ENCODE data around the gene SNAP47.

DNA sequence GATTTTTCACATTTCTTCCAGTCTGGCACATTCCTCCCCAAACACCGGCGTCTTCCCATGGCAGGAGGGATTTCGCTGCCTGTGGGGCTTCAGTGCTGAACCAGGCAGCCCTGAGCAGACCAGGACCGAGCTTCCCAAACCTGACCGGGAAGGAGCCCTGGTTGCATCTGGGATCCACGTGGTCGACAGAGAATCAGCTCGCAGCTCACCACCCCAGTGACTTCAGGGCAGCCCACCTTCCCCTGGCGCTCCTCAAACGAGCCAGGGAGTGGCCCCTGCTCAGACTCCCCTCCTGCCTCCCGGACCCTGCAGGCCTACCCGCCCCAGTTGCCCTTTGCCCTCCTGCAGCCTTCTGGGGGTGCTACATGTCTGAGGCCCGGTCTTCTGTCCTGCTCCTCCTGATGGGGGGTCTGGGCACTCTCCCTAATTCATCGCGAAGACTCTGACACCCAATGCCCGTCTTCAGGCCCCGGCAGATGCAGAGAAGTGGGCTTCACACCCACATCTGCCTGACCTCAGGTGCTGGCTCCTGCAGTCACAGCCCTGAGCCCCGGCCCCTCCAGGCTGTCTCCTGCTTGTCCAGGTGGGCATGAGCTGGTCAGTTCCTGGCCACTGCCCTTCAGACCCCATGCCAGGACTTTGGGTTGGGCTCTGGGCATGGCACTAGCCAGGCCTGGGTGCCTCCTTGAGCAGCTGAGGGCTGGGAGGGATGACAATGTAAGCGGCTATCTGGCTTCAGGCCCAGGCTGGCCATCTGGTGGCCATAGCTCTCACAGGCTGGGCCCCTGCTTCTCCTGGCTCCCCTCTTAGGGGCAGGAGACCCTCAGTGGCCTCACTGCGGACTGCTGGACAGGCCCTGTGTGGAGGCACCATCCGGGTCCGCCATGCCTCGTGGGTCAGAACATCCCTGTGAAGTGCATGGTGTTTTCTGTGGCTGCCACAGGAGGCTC lies 54.1 kb downstream of the SNAP47 start:
- TF ChIP-seq POLR2AphosphoS5 (IDR thresholded peaks at IDR 0.05; ENCODE audit: low read depth, low read length) (no peak), SIN3A (IDR thresholded peaks at IDR 0.05; ENCODE audit: borderline replicate concordance, insufficient read depth, low read length) (no peak)
- TF ChIP-seq, protein P1, sequence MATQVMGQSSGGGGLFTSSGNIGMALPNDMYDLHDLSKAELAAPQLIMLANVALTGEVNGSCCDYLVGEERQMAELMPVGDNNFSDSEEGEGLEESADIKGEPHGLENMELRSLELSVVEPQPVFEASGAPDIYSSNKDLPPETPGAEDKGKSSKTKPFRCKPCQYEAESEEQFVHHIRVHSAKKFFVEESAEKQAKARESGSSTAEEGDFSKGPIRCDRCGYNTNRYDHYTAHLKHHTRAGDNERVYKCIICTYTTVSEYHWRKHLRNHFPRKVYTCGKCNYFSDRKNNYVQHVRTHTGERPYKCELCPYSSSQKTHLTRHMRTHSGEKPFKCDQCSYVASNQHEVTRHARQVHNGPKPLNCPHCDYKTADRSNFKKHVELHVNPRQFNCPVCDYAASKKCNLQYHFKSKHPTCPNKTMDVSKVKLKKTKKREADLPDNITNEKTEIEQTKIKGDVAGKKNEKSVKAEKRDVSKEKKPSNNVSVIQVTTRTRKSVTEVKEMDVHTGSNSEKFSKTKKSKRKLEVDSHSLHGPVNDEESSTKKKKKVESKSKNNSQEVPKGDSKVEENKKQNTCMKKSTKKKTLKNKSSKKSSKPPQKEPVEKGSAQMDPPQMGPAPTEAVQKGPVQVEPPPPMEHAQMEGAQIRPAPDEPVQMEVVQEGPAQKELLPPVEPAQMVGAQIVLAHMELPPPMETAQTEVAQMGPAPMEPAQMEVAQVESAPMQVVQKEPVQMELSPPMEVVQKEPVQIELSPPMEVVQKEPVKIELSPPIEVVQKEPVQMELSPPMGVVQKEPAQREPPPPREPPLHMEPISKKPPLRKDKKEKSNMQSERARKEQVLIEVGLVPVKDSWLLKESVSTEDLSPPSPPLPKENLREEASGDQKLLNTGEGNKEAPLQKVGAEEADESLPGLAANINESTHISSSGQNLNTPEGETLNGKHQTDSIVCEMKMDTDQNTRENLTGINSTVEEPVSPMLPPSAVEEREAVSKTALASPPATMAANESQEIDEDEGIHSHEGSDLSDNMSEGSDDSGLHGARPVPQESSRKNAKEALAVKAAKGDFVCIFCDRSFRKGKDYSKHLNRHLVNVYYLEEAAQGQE (IDR thresholded peaks at IDR 0.05; ENCODE audit: insufficient read depth in 1 of 2, low read depth in 2 of 2, low read length in 2 of 2) = no peak

All from PFSK-1 (cell line).